Measurements from ENCODE around the gene OR6B2.
"Not testable (repeated sequence)": the region's sequence is repeated elsewhere in the genome, so short reads cannot be mapped to it uniquely, and the experiment has no call there.

The OR6B2 gene

GRCh38 chr2:240030379-240031094, at the start of gene OR6B2:
TSS of gene OR6B2 (minus strand) at chr2:240030429. CDS start at chr2:240030429, 0 bp downstream.
- FAIRE-seq (no peak), DNase-seq (ENCODE audit: insufficient read length, low spot score) (no peak)

- no peak for FAIRE-seq
- DNase-seq (ENCODE audit: insufficient read length, low spot score), result no peak
Observed at GRCh38 chr2:240078631-240079030, 48.4 kb upstream of the OR6B2 start.

GRCh38 chr2:240077442-240077841, 47.2 kb upstream of the OR6B2 start:
- FAIRE-seq (no peak), DNase-seq (ENCODE audit: insufficient read length, low spot score) (no peak)

- no peak for FAIRE-seq
- no peak for DNase-seq (ENCODE audit: insufficient read length, low spot score)
Observed at GRCh38 chr2:240074545-240074944, 44.3 kb upstream of the OR6B2 start.

GRCh38 chr2:240070907-240071306, 40.7 kb upstream of the OR6B2 start:
- FAIRE-seq (no peak), DNase-seq (ENCODE audit: insufficient read length, low spot score) (no peak)

GRCh38 chr2:240069829-240070228, 39.6 kb upstream of the OR6B2 start:
- FAIRE-seq (no peak), DNase-seq (ENCODE audit: insufficient read length, low spot score) (no peak)

- DNase-seq (ENCODE audit: insufficient read length, low spot score), result no peak
- FAIRE-seq, result no peak
Observed at GRCh38 chr2:240068193-240068592, 38.0 kb upstream of the OR6B2 start.

GRCh38 chr2:240066489-240066888, 36.3 kb upstream of the OR6B2 start:
- no peak for DNase-seq (ENCODE audit: insufficient read length, low spot score)
- FAIRE-seq, result no peak

GRCh38 chr2:240064898-240065297, 34.7 kb upstream of the OR6B2 start:
- no peak for FAIRE-seq

GRCh38 chr2:240060977-240061591, 30.9 kb upstream of the OR6B2 start:
- FAIRE-seq (peak; percentile 44), DNase-seq (ENCODE audit: insufficient read length, low spot score) (peak; percentile 57)

More at GRCh38 chr2:240064898-240065297, 34.7 kb upstream of the OR6B2 start:
- no peak for DNase-seq (ENCODE audit: insufficient read length, low spot score)

GRCh38 chr2:240056678-240057077, 26.4 kb upstream of the OR6B2 start:
- DNase-seq (ENCODE audit: insufficient read length, low spot score), result no peak
- no peak for FAIRE-seq

- DNase-seq (ENCODE audit: insufficient read length, low spot score), result no peak
- no peak for FAIRE-seq
Observed at GRCh38 chr2:240055177-240055917, 25.1 kb upstream of the OR6B2 start.

- FAIRE-seq, result no peak
- DNase-seq (ENCODE audit: insufficient read length, low spot score), result no peak
Observed at GRCh38 chr2:240053173-240054155, 23.2 kb upstream of the OR6B2 start, which contains the start of gene OR6B3. TSS of gene OR6B3 (minus strand) at chr2:240053521.

GRCh38 chr2:240052524-240052923, 22.3 kb upstream of the OR6B2 start:
- no peak for FAIRE-seq
- no peak for DNase-seq (ENCODE audit: insufficient read length, low spot score)

- FAIRE-seq (no peak), DNase-seq (ENCODE audit: insufficient read length, low spot score) (no peak)
Observed at GRCh38 chr2:240051697-240052096, 21.5 kb upstream of the OR6B2 start.

GRCh38 chr2:240050278-240050677, 20.0 kb upstream of the OR6B2 start:
- FAIRE-seq, result no peak
- DNase-seq (ENCODE audit: insufficient read length, low spot score), result no peak

GRCh38 chr2:240048237-240048636, 18.0 kb upstream of the OR6B2 start:
- DNase-seq (ENCODE audit: insufficient read length, low spot score), result no peak
- FAIRE-seq, result no peak

GRCh38 chr2:240045098-240045497, 14.9 kb upstream of the OR6B2 start:
- FAIRE-seq (no peak), DNase-seq (ENCODE audit: insufficient read length, low spot score) (no peak)

- not testable (repeated sequence) for FAIRE-seq; DNase-seq (ENCODE audit: insufficient read length, low spot score)
Observed at GRCh38 chr2:240044096-240044495, 13.9 kb upstream of the OR6B2 start.

- DNase-seq (ENCODE audit: insufficient read length, low spot score), result no peak
- FAIRE-seq, result no peak
Observed at GRCh38 chr2:240043279-240043989, 13.2 kb upstream of the OR6B2 start.
